GM18873 (cell line): ENCODE results near the gene OSCAR.
"Not testable (repeated sequence)": the region's sequence is repeated elsewhere in the genome, so short reads cannot be mapped to it uniquely, and the experiment has no call there.

Experiments used
- ATAC-seq: cut with Tn5 transposase; IDR thresholded peaks from one replicate; pipeline ENCODE4 v1.9.1; 2021; ENCODE audit warnings: mild to moderate bottlenecking, moderate library complexity, moderate number of reproducible peaks; ENCODE audit not compliant: unreplicated experiment, low FRiP score

The OSCAR gene

DNA sequence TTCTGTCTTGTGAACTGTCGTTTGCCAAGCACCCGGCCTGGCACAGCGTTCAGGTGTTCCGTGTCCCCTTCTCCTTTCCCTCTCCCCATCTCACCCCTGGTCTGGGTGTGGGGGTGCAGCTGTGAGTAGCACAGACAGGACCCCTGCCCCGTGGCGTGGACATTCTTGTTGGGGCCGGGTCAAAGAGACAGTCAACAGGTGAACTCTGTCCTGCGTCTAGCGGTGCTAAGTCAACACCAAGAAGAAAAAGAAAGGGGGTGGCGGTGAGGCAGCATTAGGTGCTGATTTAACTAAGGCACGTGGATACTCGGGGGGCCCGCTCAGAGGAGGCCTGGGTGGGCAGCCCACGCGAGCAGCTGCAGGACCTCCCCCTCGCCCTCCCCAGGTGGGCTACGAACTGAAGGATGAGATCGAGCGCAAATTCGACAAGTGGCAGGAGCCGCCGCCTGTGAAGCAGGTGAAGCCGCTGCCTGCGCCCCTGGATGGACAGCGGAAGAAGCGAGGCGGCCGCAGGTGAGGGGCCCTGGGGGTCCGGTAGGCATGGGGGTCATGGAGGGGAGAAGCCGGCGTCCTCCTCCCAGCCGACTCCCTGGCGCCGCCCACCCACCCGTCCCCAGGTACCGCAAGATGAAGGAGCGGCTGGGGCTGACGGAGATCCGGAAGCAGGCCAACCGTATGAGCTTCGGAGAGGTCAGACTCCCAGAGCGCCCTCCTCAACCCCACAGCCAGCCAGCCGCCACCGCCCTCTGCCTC lies 27.3 kb upstream of the OSCAR start:
- ATAC-seq = no peak

DNA sequence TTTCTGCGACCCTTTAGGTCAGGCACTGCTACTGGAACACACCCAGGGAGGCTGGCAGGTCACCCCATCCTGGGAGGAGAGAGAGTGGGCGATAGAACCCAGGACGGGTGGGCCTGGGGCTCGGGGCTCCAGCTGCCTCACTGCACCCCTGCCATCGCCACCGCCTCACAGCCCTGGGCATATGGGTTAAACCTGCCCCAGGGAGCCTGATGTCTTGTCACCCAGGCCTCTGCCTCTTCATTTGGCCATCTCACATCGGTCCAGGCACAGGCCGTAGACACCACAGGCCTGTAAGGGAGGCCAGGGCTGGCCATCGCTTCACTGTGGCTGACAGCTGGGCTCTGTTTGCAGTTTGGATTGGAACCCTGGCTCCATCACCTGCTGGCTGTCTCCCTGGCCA lies 25.1 kb upstream of the OSCAR start:
- no peak for ATAC-seq

DNA sequence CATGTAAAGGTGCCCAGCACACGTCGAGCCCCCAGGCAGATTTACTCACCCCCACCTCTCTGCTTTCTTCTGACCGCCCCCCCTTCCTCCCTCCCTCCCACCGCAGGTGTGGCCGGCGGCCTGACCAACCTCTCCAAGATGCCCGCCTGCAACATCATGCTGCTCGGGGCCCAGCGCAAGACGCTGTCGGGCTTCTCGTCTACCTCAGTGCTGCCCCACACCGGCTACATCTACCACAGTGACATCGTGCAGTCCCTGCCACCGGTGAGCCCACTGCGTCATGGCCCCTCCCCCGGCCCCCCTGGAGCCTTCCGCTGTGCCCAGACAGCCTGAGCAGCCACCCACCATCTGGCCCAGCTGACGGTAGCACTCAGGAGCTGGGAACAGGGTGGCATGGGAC lies 23.8 kb upstream of the OSCAR start:
- no peak for ATAC-seq

DNA sequence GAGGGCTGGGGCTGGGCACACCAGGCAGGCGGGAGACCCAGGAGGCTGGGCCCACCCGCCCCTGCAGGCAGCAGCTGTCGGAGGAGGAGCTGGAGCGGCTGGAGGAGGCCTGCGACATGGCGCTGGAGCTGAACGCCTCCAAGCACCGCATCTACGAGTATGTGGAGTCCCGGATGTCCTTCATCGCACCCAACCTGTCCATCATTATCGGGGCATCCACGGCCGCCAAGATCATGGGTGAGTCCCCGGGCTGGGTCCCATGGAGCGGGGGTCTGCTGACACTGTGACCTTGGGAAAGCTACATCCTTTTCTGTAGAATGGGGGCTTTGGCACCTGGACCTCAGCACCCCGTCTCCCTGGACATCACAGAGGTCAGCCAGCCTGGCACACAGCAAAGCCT lies 23.1 kb upstream of the OSCAR start:
- ATAC-seq = no peak

DNA sequence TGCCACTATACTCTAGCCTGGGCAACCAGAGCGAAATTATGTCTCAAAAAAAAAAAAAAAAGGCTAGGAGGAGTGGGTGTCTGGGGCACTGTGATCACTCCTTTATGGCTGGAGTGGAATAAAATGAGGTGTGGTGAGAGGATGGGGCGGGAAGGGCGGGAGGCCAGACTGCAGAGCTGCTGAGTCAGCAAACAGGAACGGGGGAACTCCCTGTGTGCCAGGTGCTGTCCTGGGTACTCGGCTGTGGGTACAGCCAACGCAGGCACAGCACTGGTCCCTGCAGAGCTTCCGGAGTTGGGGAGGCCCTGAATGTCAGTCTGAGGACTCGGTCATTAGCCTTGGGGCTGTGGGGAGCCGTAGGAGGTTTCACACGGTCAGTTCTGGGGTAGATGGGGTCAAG lies 20.7 kb upstream of the OSCAR start:
- no peak for ATAC-seq

DNA sequence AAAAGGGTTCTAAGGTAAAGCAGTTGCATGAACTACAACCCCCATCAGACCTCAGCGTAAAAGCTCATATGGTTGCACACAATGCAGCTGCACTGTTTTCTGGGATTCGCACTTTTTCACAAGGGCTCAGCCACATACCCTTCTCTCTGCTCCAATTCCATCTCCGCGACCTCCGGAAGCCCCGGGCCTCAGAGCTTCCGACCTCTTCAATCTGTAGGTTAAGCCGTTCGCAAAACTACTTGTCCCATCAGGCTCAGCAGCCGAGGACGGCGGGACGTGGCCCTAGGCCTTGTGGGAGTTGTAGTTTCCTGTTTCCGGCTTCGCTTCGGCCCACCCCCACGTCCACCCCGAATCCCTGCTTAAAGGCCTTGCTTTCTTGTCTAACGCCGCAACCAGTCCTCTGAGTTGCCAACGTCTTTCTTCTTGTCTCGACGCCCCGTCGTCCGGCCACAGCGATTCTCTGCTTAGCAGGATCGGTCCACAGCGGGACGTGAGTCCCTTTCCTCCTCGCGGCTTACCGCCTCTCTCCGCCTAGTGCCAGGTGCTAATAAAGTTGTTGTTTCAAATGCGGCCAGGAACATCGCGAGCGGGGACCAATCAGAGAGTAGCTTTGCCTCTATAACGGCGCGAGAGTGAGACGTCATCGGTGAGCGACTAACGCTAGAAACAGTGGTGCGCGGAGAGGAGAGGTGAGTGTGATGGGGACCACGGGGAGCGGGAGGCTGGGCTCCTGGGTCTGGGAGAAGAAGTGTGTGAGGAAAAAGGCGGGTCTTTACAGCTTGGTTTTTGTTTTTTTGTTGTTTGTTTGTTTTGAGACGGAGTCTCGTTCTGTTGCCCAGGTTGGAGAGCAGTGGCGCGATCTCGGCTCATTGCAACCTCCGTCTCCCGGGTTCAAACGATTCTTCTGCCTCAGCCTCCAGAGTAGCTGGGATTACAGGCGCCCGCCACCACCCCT lies 14.8 kb upstream of the OSCAR start, which contains the start of the genes PRPF31 and TFPT:
TSS of gene PRPF31 (plus strand) at position 646 of the 955 bp plus-strand sequence. CDS start 2,525 bp downstream, outside the sequence.
TSS of gene TFPT (minus strand) at position 549 of the 955 bp plus-strand sequence. CDS start at position 161, 388 bp downstream.
- peak; percentile 68 for ATAC-seq

DNA sequence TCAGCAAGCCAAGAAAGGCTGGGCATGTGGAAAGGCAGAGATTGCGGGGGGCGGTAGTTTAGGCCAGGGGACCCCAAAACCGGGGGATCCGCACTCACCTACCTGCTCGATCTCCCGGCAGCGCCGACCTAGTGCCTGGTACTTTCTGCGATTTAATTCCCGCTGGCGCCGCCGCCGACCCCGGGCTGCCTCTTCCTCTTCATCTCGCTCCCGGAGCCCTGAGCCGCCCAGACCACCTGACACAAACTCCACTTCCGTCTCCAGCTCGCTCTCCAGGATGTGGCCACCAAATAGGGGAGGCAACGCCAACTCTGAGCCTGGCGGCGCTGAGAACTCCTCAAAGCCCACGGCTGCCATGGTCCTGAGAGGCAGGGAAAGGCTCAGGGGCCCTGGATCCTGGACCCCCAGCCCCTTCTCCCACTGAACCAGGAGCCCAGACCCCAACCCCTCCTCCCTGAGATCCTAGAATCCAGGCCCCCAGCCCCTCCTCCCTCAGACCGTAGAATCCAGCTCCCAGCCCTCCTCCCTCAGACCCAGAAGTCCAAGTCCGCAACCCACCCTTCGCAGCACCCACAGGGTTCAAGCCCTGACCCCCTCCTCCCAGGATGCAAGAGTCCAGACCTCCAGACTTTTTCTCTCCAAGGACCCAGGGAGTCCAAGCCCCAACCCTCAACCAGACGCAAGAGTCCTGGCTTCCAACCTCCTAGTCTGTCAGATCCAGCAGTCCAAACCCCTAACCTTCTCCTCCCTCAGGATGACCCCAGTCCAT lies 13.9 kb upstream of the OSCAR start:
- ATAC-seq = no peak

DNA sequence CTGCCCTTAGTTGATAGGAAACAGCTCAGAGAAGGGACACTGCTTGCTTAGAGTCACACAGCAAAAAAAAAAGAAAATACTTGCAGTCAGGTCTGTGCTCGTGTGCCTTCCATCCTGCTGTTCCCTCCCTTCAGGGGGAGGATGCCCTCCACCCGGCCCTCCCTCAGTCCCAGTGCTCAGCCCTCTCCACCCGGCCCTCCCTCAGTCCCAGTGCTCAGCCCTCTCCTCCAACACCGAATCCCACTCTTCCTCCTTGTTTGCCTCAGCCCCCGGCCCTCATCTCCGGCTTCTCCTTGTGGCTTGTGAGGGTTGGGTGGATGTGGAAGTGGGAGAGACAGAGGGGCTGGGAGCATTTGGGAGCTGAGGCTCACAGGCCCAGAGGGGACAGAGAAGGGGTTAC lies 9.0 kb upstream of the OSCAR start:
- no peak for ATAC-seq

DNA sequence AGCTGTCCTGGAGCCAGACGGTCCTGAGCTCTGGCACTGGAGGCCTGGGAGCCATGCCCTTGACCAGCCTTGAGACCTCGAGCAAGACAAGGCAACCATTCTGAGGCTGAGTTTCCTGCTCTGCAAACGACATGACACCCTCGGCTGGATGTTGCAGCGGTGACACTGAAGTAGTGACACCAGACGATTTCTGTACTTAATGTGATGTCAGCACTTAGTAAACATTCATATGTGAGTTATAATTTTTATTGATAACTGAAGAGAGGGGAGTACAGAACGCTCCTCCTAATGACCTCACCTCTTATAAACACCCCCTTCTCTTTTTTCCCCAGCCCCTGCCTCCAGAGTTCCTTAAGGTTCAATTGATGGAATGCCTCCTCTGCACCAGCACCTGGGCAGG lies 7.9 kb upstream of the OSCAR start:
- no peak for ATAC-seq

DNA sequence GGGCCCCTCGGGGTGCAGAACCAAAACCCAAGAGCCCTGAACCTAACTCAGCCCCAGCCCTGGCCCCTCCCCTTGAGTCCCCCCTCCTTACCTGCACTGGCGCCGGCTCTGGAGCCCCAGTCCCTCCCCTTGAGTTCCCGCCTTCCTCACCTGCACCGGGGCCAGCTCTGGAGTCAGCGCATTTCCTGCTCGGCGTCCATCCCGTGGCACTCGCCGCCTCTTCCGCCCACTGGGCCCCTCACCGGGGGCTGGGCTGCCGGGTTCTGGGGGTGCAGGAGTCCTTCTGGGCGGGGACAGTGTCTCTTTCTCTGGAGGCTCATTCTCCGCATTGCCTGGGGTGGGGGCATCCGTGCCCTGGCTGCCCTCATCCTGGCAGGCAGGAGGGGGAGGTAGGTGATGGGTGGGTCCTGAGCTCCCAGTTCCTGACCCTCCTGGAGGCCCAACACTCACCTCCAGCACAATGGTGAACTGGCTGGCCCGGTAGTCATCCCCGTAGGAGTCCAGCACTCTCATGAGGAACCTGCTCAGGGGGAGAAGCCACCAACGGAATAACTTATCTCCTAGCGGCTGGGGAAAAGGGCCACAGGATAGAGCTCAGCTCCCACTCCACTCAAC lies 7.4 kb upstream of the OSCAR start:
- no peak for ATAC-seq

DNA sequence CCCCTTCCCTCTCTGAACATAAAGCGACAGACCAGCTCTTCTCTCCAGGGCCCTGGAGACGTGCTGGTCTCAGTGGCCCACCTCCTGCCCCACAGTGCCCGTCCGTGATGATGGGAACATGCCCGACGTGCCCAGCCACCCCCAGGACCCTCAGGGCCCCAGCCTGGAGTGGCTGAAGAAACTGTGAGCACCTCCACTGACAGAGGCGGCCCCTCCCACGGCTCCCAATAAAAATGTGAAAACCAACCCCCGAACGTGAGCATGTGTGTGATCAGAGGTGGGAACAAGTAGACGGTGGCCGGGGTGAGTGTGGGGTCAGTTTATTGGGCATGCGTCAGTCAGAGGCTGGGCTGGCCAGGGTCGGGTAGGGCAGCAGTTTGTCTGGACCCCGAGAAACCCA lies 6.1 kb upstream of the OSCAR start:
- ATAC-seq = no peak

DNA sequence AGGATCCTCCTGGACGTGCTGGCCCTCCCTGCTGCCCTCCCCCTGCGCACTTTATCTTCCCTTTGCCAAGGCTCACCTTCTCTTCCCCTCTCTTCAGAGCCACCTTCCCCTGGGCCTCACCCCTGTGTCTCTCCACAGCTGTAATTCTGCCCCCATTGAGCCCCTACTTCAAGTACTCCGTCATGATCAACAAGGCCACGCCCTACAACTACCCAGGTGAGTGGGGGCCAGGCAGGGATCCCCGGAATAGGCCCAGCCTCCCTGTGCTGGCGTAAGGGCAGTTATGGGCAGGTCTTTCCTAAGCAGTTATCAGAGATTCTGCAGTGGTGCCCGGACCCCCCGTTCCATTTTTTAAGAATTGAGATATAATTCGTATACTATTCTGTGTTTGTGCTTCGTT lies 5.2 kb upstream of the OSCAR start:
- no peak for ATAC-seq

DNA sequence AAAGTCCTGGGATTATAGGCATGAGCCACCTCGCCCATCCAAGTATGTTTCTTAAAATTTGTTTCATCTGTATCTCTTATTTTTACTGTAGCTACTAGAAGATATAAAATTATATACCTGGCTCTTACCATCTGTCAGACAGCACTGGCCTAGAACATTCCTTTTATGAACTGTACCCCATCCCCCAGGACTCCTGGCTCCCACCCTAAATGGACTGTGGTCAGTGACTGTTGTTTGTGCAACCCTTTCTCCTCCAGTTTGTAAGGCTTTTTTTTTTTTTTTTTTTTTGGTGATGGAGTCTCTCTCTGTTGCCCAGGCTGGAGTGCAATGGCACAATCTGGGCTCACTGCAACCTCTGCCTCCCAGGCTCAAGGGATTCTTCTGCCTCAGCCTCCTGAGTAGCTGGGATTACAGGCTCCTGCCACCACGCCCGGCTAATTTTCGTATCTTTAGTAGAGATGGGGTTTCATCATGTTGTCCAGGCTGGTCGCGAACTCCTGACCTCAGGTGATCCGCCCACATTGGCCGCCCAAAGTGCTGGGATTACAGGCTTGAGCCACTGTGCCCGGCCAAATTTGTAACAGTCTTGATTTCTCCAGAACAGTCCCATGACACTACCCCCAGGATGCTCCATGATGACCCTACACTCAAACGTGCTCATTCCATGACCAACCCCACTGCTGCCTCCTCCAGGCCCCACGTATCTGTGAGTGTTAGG lies 4.6 kb upstream of the OSCAR start:
- no peak for ATAC-seq

DNA sequence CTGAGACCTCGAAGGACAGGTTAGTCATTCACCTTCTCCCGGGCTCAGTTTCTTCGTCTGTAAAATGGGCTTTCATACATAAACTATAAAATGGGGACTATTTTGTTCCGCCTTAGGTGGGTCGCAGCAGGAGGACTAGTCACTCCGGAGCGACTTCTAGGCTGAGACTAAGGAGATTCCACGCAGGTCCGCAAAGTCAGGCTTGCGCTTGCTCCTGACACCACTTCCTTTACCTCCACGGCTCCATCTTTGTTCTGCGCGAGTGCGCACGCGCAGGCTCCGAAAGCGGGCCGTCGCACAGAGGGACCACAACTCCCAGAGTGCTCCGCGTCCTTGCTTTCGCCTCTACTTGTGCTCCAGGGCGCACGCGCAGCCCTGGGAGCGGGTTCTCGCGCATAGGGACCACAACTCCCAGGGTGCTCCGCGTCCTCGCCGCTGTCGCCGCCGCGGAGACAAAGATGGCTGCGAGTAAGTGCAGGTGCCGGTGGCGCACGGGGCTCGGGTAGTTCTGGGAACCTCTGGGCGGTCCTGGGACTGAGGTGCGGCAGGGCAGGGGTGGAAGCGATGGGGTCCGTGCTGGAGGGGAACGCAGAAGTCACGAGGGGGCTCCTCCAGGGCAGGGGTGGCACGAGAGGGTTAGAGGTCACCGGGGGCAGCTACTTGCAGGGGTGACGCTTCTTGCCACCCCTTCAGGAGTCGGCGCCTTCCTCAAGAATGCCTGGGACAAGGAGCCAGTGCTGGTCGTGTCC lies 2.0 kb upstream of the OSCAR start, which contains the start of gene NDUFA3:
TSS of gene NDUFA3 (plus strand) at position 435 of the 749 bp plus-strand sequence. CDS start at position 459, 24 bp downstream.
- ATAC-seq = peak; percentile 91

DNA sequence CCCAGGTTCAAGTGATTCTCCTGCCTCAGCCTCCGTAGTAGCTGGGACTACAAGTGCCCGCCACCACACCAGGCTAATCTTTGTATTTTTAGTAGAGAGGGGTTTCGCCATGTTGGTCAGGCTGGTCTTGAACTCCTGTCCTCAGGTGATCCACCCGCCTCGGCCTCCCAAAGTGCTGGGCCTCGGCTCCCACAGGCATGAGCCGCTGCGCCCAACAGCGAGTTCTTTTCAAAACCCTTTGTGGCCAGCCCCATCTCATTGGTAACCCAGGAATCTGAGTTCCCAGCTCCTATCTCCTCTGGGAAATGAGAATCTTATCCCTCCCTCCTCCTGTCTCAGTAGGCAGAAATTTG lies 724 bp downstream of the OSCAR start:
- not testable (repeated sequence) for ATAC-seq

DNA sequence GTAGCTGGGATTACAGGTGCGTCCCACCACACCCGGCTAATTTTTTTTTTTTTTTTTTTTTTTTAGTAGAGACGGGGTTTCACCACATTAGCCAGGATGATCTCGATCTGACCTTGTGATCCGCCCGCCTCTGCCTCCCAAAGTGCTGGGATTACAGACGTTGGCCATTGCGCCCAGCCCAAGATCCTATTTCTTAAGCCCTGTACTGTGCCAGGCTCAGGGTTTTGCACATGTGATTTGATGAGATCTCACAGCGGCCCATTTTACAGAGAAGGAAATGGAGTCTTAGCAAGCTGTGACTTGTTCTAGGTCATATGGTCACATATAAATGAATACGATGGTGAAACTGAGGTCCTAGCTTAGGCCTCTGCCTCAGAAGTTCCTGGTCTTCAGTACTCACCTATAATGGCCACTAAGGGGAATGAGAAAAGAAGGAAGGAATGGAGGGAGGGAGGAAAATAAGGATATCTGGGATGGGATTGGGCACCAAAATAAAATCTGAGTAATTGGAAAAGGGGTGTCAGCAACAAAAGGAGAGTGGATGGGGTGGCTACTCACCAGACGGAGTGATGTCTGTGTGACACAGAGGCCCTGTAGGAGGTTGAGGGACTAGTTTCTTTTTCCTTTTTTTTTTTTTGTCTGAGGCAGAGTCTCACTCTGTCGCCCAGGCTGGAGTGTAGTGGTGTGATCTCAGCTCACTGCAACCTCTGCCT lies 1.3 kb downstream of the OSCAR start:
- ATAC-seq = no peak

DNA sequence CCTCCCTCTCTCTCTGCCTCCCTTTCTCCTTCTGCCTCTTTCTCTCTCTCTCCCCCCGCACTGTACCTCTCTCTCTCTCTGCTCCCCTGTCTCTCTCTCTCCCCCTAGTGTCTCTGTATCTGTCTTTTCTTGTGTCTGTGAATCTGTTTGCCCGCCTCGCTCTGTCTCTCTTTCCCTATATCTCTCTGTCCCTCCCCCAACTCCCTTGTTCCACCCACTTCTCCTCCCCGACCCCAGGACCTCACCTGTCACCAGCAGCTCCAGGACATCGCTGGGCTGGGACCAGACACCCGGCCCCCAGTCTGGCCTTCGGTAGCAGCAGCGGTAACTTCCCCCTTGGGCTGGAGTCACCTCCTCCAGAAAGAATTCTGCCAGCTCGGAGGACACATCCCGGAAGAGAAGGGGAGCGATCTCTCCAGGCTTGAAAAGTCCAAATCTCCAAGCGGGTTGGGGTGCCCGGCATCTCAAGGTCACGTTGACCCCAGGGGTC lies 3.9 kb downstream of the OSCAR start:
- no peak for ATAC-seq
